ENCODE data around the gene MYCBPAP. TPM values are rescaled to one million over a fixed set of nuclear protein-coding genes. Genes with fewer than 3 reads are reported as not detected.
A peak's percentile ranks its signal among the peaks of the same experiment; 100 is the strongest.

Gene MYCBPAP
- polyA plus RNA-seq, 1 donor = 0.52 TPM

DNA sequence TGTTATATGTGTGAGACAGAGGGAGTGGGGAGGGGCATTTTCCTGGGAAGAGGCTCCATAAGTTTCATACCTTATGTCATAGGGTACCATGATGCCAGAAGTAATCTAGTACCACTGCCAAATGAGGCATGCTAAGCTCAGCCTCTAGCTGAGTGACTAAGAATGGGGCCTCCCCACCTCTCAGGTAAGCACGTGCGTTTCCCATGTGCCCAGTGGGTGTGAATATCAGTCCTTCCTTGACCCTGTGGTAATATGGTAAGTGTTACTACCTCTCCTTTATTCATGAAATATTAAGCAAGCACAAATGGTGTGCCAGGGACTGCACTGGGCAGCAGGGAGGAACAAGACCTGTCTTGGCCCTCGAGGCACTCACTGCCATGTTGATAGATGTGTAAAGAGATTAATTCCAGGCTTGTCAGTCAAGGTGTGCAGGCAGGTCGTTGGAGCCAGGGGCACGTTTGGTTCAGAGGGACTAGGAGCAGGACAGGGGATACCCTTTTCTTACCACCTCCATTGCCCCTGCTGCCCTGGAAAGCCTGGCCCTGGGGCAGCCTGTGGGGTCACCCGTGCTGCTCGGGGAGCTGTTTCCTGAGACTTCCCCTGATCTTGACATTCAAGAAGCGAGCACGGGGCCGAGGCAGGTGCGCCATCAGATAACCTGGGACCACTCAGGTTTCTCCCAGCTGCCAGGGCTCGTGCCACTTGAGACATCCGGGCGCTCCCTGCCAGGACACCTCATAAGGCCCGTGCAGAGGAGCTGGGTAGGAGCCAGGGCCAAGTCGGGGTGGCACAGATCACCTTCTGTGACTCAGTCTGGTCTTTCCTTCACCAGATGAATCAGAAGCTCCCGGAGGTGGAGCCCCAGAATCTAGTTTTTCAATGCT is 20.8 kb upstream of the MYCBPAP start:
- DNase-seq (ENCODE audit: low read depth) = no peak

DNA sequence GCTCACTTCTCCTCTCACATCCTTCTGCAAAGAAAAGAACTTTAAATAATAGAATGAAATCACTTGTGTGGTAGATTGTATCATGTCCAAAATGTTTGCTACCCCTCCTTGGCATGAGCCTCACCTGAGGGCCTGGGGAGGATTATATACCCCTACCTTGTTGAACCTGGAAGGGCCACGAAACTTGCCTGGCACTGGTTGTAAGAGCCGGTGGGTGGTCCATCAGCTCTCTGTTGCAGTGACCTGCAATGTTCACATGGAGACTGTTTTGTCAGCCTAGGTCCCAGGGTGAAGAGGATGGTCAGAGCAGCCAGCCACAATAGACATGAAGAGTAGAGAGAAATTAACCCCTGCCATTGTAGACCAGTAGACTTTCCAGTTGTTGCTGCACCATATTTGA is 19.4 kb upstream of the MYCBPAP start:
- DNase-seq (ENCODE audit: low read depth) = no peak

DNA sequence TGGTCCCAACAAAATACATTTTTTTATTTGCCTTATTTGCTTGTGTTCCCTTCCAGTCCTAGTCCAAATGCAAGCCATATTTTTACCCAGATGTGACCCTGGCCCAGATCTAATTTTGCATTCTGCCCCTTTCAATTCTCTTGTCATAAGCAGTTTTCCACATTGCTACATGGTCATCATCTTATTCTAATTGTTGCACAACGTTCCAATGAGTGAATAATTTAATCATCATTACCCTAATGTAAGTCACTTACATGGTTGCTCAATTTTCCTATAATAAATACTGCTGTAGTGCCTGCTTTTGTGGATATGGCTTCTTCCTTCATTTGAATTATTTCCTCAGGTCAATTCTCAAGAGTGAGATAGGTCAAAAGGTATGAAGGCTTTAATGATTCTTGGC is 16.7 kb upstream of the MYCBPAP start:
- DNase-seq (ENCODE audit: low read depth) = no peak

DNA sequence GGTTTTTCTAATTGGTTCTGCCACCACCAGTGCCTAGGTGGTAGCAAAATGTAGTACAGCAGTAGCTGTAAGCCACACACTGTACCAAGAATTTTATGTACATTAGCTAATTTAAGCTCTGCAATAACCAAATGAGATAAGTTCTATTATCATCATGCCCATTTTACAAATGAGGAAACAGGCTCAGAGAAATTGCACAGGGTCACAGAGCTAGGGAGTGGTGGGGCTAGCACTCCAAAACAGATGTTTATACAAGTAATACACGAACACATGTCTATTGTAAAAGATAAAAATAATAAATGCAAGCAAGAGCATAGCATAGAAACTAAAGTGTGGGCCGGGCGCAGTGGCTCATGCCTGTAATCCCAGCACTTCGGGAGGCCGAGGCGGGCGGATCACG is 16.0 kb upstream of the MYCBPAP start:
- no peak for DNase-seq (ENCODE audit: low read depth)

DNA sequence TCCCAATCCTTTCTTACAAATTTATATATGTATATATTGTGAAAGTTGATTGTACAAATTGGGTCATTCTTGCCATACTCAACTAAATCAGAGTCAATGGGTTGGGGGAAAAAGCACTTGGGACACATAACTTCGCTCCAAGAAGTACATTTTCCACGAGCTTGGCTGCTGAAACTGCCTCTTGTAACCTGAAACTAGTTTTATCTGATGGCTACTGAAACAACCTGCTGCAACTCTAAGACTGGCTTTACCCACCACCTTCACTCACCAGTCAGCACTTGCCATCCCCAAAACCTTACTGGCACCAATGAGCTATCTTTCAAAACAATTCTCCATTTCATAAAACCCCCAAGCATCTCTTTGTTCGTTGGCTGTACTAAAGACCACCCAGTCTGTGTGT is 14.5 kb upstream of the MYCBPAP start:
- DNase-seq (ENCODE audit: low read depth) = no peak

DNA sequence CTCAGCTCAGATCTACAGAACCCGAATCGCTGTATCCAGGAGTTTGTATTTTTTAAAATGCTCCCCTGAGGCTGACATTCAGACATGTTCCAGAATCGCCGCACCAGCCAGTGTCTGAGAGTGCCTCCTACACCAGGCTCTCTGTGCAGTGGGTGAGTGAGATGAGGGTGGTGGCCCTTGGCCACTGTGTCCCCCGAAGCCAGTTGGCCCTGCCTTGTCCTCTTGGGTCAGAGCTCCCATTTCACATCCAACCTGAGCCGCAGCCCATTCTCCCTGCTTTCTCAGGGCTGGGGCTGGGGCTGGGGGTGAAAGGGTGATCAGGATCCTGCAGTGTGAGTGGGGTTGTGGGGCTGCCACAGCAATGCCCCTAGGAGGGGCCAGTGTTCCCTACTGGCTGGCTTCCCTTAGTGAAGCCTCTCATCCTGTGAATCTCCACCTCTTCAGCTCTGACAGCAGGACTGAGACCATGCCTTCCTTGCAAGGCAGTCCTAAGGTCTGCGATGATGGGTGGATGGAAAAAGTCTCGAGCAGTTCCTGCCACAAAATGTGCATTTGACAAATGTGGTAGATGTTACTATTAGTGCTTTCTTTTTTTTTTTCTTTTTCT is 12.9 kb upstream of the MYCBPAP start:
- DNase-seq (ENCODE audit: low read depth) = no peak

DNA sequence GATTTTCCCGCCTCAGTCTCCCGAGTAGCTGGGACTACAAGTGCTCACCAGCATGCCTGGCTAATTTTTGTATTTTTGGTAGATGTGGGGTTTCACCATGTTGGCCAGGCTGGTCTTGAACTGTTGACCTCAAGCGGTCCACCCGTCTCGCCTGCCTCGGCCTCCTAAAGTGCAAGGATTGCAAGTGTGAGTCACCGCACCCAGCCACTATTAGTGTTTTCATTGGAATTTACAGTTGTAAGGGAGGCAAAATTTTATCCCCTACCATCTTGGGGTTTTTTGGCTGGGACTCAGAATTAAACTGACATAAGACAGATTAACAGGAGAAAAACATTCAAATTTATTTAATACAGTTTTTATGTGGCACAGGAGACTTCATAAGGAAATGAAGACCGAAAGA is 12.3 kb upstream of the MYCBPAP start:
- DNase-seq (ENCODE audit: low read depth) = no peak

DNA sequence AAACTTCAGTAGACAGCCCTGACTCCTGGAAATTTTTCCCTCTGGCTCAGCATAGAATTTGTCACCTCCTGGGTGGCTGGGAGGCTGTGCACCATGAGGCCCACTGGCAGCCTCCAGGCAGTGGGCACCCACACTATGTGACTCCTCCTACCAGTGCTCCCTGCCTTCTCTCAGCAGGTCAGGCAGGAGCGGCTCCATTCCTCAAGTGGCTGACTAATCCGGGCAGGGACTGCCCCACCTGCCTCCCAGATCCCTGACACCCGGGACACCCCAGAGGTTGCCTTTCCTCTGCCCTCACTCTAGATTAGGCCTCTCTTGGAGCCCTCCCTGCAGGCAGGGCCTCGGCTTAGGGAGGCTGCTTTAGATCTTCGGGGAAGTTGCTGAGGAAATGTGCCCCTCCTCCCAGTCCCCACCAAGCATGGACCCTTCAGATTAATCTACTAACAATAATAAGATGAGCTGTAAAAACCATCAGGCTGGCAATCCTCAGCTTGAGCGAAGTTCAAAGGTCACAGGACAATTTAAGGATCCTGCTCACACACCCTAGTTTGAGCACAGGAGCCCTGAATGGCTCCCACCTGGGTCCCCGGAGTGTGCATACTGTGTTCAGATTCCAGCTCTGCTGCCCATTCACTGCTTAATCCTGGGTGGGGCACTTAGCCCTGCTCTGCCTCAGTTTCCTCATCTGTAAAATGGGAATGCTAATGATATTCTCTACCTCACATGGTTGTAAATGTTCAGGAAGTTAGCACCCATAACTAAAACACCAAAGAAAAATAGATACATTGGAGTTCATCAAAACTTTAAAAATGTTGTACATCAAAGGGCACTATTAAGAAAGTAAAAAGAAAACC is 10.0 kb upstream of the MYCBPAP start:
- no peak for DNase-seq (ENCODE audit: low read depth)

DNA sequence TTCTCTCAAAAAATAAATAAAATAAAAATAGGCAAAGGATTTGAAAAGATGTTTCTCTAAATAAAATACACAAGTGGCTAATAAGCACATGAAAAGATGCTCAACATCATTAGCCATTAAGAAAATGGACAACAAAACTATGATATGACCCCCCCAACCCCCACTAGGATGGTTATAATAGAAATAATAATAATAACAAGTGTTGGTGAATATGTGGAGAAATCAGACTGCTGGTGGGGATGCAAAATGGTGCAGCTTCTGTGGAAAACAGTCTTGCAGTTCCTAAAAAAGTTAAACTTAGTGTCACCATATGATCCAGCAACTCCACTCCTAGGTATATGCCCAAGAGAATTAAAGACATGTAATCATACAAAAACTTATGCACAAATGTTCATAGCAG is 9.0 kb upstream of the MYCBPAP start:
- no peak for DNase-seq (ENCODE audit: low read depth)

DNA sequence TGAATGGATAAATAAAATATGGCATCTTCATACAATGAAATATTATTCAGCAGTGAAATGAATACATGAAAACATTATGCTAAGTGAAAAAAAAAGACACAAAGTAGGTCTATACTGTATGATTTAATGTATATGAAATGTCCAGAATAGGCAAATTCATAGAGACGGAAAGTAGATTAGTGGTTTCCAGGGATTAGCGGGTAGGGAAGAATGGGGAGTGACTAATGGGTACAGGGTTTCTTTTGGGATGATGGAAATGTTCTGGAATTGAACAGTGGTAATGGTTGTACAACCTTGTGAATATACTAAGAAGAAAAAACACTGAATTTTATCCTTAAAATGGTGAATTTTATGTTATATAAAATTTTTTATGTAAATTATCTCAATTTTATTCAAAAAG is 8.5 kb upstream of the MYCBPAP start:
- DNase-seq (ENCODE audit: low read depth) = no peak

DNA sequence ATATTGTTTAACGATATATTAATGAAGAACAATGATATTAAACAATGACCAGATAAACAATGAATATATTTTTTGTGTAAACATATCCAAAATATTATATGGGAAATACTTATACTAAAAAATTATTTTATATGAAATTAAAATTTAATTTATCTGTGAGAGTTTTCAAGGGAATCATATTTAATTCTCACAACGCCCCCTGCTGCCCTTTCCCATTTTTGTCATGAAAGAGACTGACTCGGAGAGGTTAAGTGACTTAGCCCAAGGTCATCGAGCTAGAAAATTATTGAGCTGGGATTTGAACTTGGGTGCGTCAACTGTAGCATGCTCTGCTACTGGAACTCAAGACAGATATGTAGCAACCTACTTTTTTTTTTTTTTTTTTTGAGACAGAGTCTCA is 7.2 kb upstream of the MYCBPAP start:
- DNase-seq (ENCODE audit: low read depth) = no peak

DNA sequence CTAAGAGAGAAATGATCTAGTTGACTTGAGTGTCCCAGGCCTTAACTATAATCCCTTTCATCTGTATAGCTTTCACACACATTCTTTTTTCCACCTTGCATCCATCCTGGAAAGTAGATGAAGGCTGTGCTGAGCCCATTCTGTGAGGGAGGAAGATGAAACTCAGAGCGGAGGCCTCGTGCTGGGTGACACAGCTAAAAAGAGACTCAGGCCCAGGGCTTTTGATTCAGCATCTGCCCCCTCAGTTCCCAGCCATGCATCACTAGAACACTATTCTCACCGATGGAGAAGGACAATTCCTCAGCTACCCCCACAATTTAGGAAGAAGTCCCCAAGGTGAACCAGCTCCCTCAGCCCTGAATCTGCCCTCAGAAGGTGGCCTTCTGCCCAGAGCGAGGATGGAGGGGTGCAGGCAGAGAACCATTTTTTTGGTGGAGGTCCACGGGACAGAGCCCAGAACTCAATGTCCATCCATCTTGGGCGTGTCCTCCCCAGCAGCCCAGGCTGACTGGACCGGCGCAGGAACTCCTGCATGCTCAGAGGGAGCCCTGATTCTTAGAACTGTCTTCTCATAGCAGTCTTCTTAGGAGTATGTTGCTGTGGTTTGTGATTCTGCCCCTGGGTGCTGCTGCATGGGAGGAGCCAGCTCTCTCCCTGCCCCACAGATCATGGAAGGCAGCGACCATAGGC is 5.8 kb upstream of the MYCBPAP start:
- no peak for DNase-seq (ENCODE audit: low read depth)

DNA sequence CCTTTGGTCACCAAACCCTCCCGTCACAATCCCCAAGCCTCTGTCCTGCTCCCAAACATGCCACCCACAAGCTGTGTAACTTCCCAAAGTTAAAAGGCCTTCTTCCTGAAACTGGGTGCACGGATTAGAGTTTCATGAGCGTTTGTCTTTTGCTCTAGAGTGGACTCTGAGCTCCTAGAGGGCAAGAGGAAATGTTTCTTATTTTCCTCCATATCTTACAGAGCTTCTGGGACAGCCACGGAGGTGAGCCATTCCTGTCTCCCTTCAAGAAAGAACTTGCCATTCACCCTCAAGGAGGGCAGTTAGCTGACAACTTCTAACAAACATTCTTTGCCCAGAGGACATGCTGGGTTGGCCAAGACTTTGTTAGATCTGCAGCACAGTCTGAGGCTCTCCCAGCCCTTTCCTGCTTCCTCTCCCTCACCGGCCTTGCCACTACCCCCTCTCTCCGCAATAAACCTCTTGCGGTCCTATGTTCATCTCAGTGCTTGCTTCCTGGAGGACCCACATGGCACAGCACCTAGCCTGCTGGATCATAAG is 2.6 kb upstream of the MYCBPAP start:
- DNase-seq (ENCODE audit: low read depth) = no peak

DNA sequence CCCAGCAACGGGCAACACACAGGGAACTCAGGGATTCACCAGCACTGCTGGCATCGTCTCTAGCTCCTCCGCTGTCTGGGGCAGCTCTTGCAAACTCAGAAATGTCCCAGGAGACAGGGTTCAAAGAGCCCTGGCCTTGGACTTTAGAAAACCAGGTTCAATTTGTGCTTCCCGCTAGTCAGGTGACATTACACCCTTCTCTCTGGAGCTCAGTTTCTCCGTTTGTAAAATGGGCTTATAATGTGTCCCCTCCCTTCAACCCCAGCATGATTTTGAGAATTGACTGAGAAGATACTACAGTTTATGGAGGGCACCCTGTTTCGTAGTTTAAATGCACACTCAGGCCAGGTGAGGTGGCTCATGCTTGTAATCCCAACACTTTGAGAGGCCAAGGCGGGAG is 1.9 kb upstream of the MYCBPAP start:
- DNase-seq (ENCODE audit: low read depth) = no peak

DNA sequence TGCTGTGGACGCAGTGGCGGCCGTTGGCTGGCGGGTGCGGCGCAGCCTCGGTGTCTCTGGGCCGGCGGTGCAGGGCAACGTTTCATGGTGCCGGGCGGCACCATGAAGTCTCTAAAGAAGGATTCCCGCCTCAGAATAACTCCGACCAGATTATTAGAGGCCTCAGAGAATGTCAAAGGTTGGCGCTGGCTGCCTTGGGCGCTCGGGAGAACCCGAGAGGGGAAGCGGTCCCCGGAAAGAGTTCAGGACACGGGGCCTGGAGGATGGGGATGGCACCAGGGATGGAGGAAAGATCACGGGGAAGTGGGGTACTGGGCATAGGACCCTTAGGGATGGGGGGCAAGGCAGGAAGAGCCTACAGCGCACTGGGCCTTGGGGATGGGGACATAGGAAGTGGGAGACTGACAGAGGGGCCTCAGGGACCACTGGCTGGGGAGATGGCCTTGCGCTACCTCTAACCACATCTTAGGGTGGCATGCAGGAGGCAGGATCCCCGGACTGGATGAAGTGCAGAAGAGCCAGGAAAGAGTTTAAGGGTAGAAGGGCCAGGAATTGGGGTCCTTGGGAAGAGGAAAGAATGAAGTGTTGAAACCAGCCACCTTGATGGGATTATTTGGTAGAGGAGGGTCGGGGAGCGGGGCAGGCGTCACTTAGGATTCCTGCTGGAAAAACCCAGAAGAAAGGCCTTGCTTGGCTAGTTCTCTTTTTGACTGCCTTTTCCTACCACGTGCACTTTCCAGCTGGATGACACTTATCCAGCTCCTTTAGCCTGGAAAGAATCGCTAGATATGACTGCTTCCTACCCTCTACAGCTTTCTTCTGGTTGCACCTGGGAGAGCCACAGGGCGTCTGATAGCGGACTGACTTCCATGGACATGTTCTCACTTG is 578 bp downstream of the MYCBPAP start:
- peak; percentile 46 for DNase-seq (ENCODE audit: low read depth)

DNA sequence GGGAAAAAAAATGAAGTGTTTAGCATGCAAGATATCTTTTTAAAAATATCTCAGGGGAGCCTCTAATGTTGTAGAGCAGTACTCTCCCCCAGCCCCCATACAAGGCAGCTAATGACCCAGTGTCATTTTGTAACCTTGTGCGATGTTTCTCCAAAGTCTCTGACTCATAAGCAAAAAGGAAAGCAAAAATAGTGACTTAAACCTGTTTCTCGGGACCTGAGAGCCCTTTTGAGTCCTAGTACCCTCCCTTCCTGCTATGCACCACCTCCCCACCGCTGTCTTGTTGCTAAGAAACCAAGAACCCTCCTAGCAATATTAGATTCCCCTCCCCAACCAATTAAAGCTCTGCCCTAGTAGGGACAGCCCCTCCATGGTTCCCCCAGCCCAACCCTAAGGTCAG is 2.8 kb downstream of the MYCBPAP start:
- DNase-seq (ENCODE audit: low read depth) = no peak

DNA sequence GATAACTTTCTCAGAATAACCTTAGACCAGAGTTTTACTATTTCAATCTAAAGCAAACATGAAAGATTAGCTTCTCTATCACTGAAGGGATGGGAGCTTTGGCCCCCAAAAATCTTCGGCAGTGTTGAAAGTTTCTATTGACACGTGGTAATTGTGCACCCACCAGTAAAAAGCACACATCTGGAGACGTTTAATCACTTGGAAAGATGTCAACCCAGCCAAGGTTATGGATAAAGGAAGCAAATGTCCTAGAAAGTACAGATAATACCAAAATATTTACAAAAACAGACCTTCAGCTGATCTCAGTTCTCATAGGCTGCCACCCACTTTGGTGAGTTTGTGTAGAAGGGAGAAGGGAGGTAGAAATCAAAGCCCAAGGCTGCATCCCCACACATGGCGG is 5.3 kb downstream of the MYCBPAP start:
- no peak for DNase-seq (ENCODE audit: low read depth)

DNA sequence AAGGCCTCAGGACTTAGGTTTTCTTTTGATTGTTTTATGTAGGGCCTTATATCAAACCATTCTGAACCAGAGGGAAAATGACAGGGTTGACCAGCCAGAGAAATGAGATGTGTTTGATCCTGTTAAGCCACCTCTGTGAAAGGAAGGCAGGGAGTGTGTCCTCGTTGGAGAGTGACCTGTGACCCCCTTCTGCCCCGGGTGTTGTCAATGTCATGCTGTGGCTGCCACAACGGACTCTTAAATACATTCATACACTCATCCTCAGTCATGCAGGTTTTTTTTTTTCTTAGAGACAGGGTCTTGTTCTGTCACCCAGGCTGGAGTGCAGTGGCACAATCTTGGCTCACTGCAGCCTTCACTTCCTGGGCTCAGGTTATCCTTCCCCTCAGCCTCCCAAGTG is 6.1 kb downstream of the MYCBPAP start:
- DNase-seq (ENCODE audit: low read depth) = no peak

DNA sequence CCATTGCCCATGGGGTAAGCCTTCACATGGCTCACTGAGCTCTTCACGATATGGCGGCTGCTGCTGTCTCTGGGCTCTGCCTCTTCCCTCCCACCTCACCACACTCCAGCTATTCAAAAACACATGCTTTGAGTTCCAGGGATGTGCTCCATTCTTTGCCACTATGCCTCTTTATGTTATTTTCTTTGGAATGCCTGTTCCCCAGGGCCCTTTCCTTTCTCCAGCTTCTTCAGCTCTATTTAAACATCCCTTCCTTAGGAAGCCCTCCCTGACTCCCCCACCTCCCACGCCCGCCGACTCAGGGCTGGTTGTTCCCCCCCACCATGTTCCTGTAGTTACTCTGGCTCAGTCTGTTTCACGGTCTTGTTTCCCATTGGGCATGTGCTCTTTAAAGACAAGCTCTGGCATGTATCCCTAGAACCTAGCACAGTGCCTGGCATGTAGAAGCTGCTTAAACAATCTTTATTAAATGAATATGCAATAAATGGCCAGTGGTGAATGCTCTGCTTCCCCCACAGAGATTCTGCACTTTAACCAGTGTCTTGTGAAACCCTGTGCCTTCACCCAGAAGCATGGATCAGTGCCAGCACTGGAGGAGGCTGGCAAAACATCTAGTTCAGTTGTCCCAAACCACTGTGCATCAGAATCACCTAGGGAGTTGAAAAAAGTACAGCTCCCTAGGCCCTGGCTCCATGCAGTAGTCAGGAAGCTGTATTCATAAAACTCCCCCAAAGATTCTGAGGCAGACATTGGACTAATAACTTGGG is 6.9 kb downstream of the MYCBPAP start:
- no peak for DNase-seq (ENCODE audit: low read depth)

DNA sequence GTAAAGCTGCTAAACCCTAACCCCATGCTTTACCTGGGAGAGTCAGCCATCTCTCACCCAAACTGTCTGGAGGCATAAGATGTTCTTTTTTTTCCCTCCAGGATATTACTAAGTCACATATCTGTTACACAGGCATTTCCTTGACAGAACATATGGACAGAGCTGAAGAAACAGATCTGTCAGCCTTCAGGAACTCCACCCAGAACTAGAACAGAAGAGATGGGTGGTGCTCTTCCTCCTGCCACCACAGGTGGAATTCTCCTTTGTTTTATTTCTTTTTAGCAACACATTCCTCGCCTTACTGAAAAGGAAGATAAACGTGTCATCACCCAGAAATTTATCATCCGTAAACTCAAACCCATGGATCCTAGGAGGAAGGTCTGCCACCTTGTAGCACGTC is 8.8 kb downstream of the MYCBPAP start:
- DNase-seq (ENCODE audit: low read depth) = no peak
